HG02642 (cell line): ENCODE measurements around the gene RSPO4.
"Not testable (repeated sequence)": the region's sequence is repeated elsewhere in the genome, so short reads cannot be mapped to it uniquely, and the experiment has no call there.

Experiments
- ATAC-seq: cut with Tn5 transposase; IDR thresholded peaks from one replicate; pipeline ENCODE4 v1.9.1; 2021; ENCODE audit warnings: mild to moderate bottlenecking; ENCODE audit not compliant: unreplicated experiment, poor library complexity

The RSPO4 gene

DNA sequence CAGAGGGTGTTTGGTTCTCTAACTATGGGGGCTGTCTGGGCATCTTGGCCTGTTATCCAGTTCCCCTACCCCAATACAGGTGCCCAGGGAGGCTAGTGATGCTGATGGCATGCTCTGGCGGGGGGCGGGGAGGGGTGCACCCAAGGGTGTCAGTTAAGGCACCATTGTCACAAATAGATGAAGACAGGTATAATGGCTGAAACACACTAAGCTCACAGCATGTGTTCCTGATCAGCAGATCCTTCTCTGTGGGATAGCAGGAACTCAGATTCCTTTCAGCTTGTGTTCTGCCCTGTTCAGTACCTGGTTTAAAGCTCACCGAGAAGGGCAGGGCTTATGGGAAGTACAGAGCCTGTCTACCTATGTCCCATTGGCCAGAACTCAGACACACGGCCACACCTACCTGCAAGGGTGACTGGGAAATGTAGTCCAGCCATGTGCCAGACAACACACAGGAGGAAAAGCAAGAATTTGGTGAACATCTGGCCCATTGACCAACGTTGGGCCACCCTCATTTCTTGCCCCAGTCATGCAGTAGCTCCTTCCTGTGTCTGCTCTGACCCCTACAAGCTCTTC, 3.4 kb upstream of the RSPO4 start:
- ATAC-seq = peak; percentile 69

DNA sequence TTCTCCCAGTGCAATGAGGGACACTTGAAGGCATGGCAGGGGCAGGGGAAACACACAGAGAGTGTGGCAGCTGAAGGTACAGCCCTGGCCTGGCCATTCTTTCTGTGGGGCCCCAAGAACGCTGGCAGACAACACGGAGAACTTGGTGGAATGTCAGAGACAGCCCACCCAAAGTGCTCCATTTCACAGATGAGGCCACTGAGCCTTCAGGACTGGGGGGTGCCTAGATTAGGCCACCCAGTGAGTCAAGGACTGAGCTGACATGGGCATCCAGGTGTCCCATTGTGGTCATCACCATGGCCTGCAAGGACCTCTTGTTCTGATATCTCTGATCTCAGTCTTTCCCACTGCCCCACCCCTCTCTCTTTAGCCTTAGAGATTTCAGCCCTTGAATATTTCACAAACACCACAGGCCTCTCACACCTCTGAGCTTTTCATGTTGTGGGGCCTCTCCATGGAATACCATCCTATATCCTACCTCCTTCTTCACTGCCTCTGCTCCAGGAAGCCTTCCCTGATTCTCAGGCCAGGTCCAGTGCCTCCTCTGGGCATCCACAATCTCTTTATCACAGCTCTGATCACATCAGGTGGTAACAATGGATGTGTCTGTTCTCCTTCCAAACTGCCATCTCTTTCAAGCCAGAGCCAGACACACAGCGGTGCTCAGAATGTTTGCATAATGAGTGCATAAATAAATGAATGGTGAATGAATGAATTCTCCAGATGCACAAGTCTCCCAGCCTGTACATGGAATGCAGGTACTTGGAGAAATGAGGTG, 2.0 kb upstream of the RSPO4 start:
- no peak for ATAC-seq

DNA sequence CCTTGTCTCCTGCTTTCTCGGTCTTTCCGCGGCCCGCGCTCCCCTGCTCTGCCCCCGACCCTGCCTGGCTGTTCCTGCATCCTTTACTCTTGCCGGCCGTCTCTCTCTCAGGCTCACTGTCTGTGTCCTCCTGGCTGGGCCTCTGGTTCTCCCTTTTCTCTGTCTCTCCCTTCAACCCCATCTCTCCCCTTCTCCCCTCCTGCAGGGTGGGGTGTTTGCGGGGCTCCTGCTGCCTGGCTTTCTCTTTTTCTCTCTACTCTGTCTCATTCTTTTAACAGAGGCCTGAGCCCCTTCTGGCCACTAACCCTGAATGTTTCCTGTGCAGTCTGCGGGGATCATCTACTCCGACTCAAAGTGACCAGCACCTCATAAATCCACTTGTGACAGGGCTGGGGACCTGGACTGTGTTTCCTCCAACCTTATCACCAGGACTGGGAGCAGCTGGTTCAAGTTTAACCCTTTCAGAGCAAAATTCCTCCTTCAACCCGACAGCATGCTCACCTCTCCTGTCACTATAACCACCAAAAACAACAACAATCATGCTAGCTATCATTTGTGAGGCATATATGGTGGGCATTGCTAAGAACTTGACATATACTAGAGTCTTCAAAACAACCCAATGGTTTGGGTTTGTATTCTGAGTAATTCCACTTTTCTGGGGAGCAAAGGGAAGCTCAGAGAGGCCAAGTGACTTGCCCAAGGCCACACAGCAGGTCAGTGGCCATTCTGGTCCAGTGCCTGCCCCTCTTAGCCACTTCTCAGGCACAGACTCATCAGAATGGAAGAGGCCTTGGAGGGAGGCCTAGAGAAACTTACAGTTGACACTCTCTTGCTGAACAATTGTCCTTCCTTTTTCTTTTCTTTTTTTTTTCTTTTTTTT, 811 bp upstream of the RSPO4 start:
- no peak for ATAC-seq

DNA sequence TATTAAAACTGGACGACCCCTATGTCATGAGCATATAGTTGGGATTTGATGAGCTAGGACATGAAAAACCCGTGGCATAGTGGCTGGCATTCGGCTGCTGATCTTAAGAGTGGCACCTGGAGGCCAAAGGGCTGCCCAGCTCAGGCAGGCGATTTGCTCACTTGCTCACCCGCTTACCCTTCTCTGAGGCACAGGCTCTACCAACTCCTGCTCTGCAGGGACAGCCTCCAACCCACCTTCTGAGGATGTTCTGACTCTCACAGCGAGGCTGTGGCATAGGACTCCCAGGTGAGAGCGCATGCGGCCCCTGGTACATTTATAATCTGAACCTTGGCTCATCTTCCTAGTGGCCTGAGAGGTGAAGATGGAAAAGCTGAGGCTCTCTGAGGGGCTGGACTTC, 995 bp downstream of the RSPO4 start:
- no peak for ATAC-seq

DNA sequence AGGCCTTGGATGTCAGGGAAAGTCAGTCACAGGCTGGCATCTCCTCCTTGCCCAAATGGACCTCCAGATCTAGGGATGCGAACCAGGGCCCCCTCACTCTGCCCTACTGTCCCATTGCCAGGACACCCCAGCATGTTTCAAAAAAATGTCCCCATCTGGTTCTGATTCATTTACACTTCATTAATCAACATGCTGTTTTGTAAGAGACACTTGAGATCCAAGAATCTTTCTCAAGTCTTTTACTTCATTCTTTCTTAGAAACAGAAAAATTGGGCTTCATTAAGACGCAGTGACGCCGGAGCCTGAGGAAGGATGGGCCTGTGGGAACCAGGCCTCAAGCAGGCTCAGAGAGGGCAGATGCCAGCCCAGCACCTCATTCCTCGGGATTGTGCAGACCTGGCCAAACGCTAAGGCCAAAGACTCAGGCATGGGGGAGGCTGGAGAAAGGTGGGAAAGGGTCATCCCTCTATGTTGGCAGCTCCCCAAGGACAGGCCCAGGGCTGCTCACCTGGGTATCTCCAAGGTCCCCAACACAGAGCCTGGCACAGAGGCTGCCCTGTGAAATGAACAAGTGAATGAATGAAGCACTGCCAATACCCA, 3.8 kb downstream of the RSPO4 start:
- no peak for ATAC-seq

DNA sequence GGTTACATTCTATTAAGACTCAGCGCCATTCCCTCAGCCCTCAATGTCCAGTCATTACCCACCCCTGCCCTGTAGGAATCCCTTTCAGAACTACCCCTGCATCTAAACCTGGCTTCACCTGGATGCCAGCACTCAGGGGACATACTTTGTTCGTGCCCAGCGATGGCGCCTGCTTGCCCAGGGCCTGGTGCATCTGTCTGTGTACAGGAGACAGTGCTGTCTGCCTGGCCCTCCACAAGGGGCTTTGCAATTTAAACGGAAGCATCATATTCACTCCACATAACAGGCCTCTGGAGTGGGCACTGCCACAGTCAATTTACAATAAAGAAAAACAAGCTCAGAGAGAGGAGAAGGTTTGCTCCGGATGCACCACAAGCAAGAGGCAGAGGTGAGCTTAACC, 4.6 kb downstream of the RSPO4 start:
- ATAC-seq = no peak

DNA sequence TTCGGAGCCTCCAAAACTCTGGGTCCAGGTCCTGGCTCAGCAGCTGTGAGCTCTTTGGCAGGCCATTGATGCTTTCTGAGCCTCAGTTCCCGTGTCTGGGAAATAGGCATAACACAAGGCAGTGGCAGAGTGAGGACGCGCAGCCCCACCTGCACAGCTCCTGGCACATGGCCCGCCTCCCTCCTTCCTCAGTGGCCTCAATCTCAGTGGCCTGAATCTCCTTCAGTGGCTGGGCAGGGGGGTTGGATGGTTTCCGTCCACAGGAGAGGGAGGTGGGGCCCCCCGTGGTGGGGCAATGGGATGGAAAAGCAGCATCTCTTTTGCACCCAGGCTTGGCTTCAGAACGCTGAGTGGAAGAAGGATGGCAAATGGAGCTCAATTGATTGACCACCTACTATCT, 5.1 kb downstream of the RSPO4 start:
- no peak for ATAC-seq

DNA sequence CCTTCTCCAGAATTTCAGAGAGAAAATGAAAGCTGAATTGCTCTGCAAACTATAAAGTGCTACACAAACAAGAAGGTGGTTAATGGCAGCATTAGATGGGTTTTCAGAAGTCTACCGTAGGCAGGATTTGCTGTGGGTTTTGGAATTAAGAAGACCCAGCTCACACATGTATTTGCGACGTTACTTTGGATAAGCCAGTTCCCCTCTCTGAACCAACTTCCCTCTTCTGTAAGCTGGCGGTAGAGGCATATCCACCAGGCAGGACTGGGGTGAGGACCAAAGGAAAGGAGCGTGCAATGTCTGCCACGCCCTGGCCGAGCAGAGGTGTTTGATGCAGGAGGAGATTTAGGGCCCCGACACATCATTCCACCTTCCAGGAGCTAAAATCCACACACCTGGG, 6.9 kb downstream of the RSPO4 start:
- ATAC-seq = no peak

DNA sequence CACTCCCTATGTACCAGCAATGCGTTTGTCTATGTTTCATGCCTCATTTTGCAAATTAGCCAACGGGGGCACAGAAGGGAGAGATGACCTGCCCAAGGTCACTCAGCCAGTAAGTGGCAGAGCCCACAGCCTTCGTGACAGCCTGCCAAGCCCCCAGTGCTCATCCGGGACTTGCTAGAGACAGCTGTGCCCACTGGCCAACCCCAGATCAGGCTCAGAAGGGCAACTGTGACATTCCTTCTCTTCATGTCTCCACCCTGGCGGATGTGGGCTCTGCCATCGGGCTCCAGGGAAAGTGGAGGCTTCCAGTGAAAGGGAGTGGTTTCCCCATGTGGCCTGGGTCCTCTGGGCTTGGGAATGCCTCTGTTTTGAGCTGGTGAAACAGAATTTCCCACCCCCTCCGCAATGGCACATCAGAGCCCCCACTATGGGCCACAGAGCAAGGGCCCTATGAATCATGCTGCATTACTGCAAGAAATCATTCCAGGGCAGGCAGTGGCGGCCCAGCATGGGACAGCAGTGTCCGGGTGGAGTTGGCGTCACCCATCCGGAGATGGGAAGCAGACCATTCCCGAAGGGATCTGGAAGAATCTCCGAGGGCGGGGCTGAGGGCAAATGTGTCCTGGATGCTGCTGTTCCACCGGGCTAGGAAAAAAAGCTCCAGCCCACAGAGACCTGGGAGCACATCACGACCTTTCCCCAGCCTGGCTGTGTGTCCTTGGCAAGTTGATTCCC, 9.1 kb downstream of the RSPO4 start:
- no peak for ATAC-seq

DNA sequence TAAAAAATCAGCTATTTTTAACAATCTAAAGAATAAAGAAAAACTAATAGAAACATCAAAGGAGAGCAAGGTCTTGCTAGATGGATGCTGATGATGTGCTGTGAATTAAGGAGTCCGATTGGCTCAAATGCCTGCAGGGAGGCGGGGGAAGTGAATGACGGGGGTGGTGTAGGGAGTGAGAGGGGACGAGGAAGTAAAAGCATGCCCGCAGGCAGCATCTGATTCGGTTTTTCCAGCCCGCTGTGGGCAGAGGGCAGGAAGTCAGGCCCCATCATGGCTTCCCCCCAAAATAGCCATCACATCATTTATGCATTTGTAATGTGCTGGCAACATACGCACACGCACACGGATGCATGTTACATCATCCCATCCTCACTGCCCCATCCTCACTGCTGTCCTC, 10.3 kb downstream of the RSPO4 start:
- ATAC-seq = no peak

DNA sequence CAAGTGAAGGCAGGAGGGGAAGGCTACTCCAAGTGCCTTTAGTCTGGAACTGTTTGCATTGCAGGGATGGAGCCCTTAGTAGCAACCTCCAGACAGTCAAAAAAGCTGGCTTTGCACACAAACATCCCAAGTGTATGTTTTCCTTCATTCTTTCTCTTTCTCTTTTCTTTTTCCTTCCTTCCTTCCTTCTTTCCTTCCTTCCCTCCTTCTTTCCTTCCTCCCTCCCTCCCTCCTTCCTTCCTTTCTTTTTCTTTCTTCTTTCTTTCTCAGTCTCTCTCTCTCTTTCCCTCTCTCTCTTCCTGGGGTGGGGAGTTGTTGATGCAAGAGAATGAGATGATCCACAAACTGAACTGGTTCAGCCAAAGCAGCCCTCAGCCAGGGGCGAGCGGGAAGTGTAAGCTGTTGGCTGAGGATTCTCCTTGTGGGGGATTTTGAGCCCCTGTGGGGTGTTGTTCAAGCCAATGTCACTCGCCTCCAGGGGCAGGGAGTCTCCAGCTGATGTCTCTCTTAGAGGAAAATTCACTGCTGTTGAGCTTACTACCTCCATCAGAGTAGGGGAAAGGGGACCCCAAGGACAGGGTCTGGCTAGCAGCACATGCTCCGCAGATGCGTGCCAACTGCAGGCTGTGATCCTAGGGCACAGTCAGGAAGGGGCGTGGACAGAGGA, 11.7 kb downstream of the RSPO4 start:
- ATAC-seq = no peak

DNA sequence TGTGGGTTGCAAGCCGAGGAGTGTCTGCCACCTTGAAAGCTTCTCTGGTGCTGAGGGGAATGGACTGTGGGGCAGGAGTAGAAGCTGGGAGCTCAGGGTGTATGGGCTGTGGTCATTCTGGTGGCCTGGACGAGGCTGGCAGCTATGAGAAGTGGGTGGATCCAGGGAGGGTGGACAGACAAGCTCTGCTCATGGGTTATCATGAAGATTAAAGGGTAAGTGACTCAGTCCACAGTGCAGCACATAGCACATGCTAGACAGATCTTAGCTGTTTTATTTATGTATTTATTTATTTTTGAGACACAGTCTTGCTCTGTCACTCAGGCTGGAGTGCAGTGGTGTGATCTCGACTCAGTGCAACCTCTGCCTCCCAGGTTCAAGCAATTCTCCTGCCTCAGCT, 13.8 kb downstream of the RSPO4 start:
- ATAC-seq = no peak

DNA sequence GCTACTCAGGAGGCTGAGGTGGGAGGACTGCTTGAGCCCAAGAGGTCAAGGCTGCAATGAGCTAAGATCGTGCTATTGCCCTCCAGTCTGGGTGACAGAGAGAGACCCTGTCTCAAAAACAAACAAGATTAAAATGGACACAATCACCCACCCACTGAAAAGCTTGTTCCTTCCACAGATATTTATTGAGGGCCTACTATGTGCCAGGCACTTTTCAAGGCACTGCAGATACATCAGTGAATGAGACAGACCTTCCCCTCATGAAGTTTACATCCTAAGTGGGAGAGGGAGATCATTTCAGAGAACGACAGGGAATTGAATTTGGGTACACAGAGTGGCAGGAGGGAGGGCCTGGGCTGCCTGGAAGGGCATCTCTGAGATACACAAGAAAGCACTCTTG, 14.4 kb downstream of the RSPO4 start:
- no peak for ATAC-seq

DNA sequence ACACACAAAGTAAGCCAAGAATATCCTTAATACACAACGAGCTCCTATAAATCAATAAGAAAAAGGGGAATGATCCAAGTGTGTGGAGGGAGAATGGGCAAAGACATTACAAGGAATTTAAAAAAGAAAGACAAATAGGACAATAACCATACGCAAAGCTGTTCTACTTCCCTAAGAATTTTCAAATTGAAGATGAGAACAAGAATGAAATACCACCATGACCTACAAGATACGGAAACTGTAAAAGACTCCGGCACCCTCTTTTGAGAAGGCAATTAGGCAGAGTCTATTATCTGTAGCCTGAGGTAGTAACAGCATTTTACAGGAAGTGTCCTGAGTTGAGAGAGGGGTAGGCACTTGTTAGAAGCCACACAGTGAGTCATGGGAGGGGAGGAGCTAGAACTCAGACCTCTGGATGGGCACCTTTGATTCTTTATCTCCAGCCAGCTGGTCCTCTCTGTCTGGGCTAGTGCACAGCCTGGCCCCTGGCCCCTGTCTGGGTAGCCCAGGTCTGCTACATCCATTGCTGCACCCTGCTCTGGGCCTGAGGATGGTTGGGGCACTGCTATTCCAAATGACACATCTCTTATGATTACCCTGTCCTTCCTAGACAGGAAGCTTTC, 15.3 kb downstream of the RSPO4 start:
- ATAC-seq = no peak

DNA sequence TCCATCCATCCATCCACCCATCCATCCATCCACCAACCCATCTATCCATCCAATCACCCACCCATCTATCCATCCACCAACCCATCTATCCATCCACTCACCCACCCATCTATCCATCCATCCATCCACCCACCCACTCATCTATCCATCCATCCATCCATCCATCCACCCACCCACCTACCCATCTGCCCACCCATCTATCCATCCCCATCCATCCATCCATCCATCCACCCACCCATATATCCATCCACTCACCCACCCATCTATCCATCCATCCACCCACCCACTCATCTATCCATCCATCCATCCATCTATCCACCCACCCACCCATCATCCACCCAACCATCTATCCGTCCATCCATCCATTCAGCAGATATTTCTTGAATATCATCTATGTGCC, 17.1 kb downstream of the RSPO4 start:
- ATAC-seq = not testable (repeated sequence)

DNA sequence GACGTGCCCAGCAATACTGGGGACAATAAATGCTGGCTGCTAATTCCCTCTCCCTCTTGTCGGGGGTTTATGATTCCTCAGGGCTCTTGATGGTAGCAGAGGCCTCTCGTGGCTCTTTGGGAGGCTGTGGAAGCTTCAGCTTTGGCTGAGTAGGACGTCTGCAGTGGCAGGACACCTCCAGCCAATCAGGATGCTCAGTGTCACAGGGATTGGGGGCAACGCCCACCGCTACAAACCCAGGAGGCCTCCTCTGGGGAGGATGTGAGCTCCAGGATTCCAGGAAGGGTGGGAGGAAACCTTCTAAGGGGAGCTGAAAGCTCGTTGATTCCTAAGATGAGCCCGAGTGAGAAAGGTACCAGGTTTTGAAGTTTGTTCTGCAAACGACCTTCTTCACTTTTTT, 19.4 kb downstream of the RSPO4 start:
- no peak for ATAC-seq

DNA sequence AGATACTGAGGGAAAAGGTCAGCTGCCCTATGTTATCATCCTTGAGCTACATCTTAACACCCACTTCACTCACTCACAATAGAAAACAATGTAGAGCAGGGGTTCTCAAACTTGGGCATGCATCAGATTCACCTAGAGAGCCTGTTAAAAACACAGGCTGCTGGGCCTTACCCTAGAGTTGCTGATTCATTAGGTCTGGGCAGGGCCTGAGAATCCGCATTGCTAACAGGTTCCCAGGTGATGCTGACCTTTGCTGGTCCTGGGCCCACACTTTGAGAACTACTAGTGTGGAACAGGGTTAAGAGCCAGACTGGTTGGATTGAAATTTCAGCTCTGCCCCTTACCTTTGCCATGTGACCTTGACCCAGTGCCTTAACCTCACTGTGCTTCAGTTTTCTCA, 25.1 kb downstream of the RSPO4 start:
- ATAC-seq = no peak

DNA sequence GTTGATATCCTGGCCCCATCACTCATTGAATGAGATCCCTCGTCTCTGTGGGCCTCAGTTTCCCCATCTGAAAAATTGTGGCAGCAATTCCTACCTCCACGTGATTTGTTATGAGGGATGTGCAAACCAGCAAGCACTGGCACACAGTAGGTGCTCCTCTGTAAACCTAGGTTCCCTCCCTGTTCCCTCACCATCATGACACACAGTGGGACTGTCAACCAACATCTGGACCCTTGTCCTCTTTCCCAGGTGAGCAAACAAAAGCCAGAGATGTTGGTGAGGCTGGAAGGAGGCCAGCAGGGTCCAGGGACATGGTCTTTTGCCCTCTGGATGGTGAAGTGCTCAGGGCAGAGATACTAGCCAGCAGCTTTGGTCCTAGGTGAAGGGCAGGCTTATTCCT, 26.1 kb downstream of the RSPO4 start:
- no peak for ATAC-seq

DNA sequence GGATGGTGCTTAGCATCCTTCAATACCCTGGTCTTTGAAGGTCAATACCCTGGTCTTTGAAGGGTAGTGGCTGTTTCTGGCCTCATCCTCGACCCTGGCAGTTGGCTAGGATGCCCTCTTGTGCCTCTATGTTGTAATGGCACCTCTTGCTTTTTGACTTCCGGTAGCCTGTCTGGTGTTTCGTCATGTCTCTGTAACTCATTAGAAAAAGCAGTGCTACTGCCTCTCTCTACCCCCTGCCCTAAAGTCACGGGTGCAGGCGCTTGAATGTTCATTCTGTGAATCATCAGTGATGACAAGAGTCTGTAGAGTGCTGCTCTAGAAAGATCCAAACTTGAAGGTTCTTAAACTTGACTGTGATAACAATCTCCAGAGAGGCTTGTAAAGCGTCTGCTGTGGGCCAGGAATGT, 28.3 kb downstream of the RSPO4 start:
- ATAC-seq = peak; percentile 64
